ENCODE data around the gene ZNF385C.

DNA sequence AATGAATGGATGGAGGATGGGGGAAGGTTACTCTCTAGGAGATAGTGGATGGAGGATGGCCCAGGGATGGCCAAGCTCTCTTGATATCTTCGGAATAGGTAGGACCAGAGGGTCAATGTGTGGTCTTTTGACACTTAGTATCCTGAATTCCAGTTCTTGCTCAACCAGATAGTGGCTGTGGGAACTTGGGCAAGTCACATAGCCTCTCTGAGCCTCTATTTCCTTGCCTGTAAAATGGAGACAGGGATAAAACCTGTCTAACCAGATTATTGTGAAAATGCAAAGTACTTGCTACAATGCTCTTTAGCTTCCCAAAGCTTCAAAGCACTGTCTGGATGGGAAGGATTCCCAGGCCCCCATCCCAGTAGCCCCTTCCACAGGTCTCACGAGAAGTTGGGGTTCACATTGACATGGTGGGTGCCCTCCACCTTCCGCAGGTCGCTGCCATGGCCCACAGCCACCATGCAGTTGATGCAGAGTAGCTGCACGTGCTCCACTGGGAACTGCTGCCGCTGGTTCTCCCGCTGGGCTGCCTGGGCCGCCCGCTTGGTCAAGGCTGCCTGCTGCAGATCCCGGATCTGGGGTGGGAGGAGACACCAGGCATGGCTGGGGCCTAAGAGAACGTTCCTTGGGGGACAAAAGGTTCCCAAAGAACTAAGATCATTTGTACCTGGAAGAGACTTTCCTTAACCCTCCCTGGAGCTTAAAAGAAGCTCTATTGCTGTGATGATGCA is 5.1 kb upstream of the ZNF385C start:
- TF ChIP-seq, protein P1, sequence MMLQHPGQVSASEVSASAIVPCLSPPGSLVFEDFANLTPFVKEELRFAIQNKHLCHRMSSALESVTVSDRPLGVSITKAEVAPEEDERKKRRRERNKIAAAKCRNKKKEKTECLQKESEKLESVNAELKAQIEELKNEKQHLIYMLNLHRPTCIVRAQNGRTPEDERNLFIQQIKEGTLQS (CRISPR knock-in tag; IDR thresholded peaks at IDR 0.05) = no peak
- TF ChIP-seq MYC (CRISPR knock-in tag; IDR thresholded peaks at IDR 0.05; ENCODE audit: borderline replicate concordance) (no peak), ZNF556 (CRISPR knock-in tag; IDR thresholded peaks at IDR 0.05; ENCODE audit: borderline replicate concordance) (no peak), BRCA1 (CRISPR knock-in tag; IDR thresholded peaks at IDR 0.05) (no peak), ZNF207 (IDR thresholded peaks at IDR 0.05; ENCODE audit: borderline replicate concordance) (no peak), NR2F2 (IDR thresholded peaks at IDR 0.05; ENCODE audit: borderline replicate concordance, low read depth) (no peak), CAMTA2 (CRISPR knock-in tag; IDR thresholded peaks at IDR 0.05; ENCODE audit: borderline replicate concordance) (no peak), PRMT3 (CRISPR knock-in tag; IDR thresholded peaks at IDR 0.05; ENCODE audit: borderline replicate concordance, low read depth) (no peak), SSRP1 (CRISPR knock-in tag; IDR thresholded peaks at IDR 0.05) (no peak), CREB1 (IDR thresholded peaks at IDR 0.05) (no peak), CREB1 (CRISPR knock-in tag; IDR thresholded peaks at IDR 0.05) (no peak), ATF7 (IDR thresholded peaks at IDR 0.05) (no peak), ATF7 (CRISPR knock-in tag; IDR thresholded peaks at IDR 0.05) (no peak)
- TF ChIP-seq, protein P2, sequence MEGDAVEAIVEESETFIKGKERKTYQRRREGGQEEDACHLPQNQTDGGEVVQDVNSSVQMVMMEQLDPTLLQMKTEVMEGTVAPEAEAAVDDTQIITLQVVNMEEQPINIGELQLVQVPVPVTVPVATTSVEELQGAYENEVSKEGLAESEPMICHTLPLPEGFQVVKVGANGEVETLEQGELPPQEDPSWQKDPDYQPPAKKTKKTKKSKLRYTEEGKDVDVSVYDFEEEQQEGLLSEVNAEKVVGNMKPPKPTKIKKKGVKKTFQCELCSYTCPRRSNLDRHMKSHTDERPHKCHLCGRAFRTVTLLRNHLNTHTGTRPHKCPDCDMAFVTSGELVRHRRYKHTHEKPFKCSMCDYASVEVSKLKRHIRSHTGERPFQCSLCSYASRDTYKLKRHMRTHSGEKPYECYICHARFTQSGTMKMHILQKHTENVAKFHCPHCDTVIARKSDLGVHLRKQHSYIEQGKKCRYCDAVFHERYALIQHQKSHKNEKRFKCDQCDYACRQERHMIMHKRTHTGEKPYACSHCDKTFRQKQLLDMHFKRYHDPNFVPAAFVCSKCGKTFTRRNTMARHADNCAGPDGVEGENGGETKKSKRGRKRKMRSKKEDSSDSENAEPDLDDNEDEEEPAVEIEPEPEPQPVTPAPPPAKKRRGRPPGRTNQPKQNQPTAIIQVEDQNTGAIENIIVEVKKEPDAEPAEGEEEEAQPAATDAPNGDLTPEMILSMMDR (CRISPR knock-in tag; IDR thresholded peaks at IDR 0.05) = no peak
- TF ChIP-seq, protein P3, sequence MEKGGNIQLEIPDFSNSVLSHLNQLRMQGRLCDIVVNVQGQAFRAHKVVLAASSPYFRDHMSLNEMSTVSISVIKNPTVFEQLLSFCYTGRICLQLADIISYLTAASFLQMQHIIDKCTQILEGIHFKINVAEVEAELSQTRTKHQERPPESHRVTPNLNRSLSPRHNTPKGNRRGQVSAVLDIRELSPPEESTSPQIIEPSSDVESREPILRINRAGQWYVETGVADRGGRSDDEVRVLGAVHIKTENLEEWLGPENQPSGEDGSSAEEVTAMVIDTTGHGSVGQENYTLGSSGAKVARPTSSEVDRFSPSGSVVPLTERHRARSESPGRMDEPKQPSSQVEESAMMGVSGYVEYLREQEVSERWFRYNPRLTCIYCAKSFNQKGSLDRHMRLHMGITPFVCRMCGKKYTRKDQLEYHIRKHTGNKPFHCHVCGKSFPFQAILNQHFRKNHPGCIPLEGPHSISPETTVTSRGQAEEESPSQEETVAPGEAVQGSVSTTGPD (CRISPR knock-in tag; IDR thresholded peaks at IDR 0.05) = no peak
- TF ChIP-seq, protein P4, sequence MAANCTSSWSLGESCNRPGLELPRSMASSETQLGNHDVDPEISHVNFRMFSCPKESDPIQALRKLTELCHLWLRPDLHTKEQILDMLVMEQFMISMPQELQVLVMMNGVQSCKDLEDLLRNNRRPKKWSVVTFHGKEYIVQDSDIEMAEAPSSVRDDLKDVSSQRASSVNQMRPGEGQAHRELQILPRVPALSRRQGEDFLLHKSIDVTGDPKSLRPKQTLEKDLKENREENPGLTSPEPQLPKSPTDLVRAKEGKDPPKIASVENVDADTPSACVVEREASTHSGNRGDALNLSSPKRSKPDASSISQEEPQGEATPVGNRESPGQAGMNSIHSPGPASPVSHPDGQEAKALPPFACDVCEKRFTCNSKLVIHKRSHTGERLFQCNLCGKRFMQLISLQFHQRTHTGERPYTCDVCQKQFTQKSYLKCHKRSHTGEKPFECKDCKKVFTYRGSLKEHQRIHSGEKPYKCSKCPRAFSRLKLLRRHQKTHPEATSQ (CRISPR knock-in tag; IDR thresholded peaks at IDR 0.05; ENCODE audit: borderline replicate concordance) = no peak
